GM19351 (cell line): Measurements from ENCODE around the gene FAM241A.
"Not testable (repeated sequence)": the region's sequence is repeated elsewhere in the genome, so short reads cannot be mapped to it uniquely, and the experiment has no call there.

Experiments used
- ATAC-seq: cut with Tn5 transposase; IDR thresholded peaks from one replicate; pipeline ENCODE4 v1.9.1; 2021; ENCODE audit warnings: mild to moderate bottlenecking, moderate library complexity; ENCODE audit not compliant: unreplicated experiment

FAM241A gene

DNA sequence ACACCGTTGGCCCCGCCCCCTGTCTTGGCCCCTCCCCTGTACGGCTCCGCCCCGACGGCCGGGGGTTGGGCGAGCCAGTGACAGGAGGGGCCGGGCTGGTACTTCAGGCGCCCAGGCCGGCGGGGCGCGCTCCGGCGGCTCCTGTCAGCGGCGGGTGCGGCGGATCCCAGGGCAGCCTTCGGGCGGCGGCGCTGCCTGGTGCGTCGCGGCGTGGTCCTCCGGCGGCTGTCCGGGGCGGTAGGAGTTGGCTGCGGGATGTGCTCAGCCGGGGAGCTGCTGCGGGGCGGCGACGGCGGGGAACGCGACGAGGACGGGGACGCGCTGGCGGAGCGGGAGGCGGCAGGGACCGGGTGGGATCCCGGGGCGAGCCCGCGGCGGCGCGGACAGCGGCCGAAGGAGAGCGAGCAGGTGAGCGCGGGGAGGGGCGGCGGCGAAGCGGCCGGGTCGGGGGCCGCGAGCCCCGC, at the start of gene FAM241A:
Gene FAM241A (plus strand): TSS at position 129 of the 464 bp plus-strand sequence. CDS start 127 bp downstream, at position 256.
- peak; percentile 88 for ATAC-seq

DNA sequence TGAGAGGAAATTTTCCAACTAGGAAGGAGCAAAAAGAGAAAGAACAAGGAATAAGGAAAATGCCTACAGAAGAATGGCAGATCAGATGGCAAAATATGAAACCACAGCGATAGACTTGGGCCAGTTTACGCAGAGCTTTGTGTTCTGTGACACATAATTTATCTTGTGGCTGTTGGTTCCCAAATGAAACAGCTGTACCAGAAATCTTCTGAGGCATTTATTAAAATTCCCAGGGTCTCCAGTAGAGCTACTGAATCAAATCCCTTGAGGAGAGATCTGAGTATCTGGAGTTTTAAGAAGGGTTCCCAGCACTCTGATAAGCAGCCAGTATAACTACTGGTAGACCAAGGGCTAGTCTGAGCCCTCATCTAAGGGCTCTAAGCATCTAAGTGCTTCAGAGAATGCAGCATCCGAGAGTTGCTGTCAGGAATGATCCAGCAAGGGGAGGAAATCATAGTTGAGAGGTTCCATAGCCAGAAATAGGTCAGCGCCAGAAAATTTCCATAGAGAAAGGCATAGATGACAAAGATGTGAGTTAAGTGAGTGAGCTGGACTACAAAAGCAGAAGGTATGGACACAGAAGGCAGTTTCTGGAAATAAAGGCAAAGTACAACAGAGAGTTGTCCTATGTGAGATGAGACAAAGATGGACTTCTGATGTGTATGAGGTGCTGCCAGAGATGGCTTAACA, 46.3 kb upstream of the FAM241A start:
- no peak for ATAC-seq

DNA sequence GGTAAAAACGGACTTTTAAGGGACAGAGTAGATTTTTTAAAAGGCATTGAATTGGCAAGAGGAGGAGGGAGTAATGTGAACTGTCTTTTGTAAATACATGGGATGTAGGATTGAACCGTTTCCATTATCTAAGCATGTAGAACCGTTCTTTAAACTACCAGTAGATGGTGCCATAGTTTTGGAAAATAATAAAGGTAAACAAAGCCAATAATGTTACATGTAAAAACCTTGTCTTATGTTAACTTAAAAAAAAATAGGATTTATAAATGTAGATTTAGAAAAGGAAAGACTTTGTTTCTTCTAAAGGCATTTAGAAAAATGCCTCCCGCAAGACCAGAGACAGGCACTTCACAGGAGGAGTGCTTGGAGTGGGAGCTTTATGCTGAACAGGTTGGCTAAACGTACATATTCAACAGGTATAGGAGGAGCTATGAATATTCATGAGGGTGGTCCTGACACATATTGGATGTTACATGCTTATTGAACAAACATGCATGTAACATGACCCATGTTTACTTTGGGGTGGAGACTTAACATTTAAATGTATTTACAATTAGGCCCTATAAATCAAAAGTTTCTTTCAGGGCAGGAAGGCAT, 45.5 kb upstream of the FAM241A start:
- ATAC-seq: peak; percentile 82

DNA sequence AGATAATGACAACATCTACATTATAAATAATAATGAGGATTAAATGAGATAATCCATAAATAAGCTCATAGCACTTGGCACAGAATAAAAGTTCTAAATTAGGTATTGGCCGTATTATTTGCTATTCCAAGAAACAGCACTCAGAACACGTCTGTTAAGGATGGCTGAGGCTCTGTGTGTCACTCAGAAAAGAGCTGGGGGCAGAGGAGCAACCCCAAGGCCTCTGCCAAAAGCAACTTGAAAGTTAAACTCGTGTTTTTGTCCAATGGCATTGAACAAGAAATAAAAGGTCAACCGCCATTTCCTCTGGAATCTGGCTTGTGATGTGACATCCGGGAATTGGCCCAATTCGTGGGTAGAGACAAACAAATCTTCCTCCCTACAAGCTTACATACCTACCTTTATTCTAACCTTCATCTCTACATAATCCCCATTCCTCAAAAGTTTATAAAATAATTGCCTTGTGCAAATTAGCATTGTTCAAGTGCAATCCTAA, 42.3 kb upstream of the FAM241A start:
- no peak for ATAC-seq

DNA sequence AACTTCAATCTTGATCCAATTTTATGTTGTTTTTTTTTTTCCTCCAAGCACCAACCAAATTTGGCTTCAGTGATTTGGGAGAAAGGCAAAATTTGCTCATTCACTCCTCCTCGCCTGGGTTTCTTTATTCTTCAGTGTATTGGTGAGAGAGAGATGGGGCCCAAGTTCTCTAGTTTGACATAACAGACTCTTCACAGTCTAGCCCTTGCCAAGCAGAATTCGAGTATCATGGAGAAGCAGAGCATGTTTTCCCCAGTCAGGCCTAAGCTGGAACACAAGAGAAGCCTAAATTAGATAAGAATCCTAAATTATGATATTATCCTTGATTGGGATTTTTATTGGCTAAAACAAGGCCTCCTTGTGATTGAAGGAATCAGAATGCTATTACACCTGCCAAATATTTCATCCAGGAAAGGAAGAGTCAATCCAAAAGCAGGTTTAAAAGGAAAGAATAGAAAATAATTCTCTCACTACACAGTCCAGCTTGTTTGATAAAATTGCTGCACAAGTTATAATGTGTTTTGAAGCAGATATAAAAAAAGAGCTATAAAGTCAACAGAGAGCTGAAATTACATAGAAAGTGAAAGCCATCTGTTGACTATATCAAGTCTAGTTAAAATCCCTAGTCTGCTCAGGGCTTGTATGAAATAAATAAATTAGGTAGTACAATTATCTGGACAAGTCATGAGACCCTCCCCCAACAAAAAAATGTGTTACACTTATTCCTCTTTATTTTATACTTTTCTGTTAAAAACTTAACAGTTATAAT, 39.9 kb upstream of the FAM241A start:
- ATAC-seq: no peak

DNA sequence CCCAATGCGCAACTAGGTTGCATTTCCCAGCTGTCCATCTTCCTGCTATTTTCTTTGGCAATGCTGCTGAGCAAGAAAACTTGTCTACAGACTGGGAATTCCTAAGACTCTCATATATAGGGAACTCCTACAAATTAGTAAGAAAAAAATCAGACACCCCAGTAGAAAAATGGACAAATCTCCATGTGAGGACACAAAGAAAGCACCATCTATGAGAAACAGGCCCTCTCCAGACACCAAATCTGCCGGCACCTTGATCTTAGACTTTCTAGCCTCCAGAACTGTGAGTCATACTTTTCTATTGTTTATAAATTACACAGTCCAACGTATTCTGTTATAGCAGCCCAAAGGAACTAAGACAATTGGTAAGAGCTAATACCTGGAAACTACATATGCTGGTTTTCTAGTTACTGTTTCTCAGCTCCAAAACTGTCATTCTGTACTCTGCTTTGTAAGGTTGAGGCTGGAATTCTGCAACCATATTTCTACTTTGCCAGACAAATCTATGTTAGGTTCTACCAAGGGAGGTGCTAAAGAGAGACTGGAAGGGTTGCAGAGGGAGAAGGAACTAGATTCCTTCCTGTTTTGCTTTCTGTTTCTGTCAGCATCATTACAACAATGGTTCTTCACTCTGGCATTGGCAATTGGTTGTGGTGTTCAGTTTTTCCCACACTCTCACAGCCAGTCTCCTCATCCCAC, 35.7 kb upstream of the FAM241A start:
- peak; percentile 81 for ATAC-seq

DNA sequence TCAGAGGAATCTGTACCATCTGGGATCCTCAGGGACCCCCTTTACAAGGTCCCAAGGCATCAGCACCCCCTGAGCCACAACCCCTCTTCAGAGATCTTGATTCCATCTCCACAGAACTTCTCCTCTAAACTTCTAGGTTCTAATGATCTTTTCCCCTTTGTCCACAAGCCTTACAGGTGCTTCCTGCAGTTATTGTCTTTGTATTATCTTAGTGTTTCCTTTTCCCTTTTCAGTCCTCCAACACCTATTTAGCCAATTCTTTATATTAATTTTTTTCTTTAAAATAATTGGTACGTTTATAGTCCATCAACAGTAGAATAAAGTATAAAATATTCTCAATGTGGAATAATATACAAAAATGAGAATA, 35.2 kb upstream of the FAM241A start:
- peak; percentile 14 for ATAC-seq

DNA sequence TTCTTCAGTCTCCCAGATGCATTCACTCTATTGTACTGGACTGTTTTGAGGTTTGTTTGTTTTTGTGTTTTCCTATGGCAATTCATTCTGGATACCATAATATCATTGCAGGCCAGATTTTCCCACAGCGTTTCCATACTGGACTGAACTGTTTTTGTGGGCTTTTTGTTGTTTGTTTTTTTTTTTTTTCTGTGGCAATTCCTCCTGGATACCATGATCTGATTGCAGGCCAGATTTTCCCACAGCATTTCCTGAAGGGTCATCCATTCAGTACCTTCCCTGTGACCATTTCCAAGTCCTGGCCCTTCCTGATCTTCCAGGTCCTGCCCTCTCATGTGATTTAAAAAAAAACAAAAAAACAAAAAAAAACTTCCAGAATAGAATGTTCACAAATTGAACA, 33.9 kb upstream of the FAM241A start:
- ATAC-seq: no peak

DNA sequence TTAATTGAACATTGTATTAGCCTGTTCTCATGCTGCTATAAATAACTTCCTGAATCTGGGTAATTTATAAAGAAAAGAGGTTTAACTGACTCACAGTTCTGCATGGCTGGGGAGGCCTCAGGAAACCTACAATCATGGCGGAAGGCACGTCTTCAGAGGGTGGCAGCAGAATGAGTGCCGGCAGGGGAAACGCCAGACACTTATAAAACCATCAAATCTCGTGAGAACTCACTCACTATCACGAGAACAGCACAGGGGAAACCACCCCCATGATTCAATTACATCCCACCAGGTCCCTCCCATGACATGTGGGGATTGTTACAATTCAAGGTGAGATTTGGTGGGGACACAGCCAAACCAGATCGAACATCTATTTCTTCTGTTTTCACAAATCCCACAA, 33.2 kb upstream of the FAM241A start:
- not testable (repeated sequence) for ATAC-seq

DNA sequence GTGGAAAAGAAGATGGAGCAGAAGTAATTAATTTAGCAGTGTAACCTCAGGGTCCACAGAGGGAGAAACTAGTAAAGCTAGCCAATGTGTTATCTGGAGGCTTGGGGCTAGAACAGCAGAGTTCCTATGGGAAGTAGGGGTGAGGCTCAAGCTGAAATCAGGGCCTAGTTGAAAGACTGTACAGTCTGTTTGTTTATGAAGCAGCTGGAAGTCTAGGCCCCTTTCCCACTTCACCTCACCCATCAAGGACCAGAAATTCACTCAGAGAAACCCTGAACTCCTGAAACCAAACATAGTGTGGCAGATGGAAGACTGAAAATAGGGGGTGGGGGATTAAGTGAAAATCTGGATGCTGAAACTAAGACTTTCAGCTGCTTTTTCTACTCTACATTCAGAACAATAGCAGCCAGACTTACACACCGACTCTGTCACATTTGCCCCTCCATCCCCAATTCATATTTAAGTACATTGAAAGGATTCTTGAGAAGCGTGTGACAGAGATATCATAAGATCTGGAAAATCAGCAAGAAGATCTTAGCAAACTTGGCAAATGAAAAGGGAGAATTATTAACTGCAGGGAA, 32.6 kb upstream of the FAM241A start:
- no peak for ATAC-seq

DNA sequence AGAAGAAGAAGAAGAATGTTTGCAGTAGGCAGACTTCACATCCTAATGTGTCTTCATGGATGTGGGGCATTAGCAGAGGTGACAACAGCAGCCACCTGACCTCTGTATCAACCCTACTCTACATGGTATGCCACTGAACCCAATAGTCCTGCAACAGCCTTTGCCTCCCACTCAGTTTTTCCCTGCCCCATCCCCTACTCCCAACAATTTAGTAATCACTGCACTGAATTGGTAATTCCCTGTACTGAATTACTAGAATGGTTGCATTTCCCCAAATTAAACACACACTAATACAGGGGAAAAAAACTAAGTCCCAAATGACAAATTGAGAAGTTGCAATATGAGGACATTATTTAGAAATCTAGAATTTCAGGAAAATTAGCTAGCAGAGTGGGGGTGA, 31.4 kb upstream of the FAM241A start:
- ATAC-seq: no peak

DNA sequence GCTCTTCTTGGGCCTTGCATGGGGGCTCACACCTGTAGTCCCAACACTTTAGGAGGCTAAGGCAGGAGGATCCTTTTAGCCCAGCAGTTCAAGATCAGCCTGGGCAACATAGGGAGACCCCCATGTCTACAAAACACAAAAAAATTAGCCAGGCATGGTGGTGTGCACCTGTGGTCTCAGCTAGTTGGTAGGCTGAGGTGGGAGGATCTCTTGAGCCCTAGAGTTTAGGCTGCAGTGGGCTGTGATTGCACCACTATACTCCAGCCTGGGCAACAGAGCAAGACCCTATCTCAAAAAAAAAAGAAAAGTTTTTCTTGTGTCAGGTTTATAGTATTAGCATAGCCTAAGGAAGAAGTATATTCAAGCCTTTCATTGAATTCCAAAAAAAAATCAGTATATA, 30.8 kb upstream of the FAM241A start:
- ATAC-seq: no peak

DNA sequence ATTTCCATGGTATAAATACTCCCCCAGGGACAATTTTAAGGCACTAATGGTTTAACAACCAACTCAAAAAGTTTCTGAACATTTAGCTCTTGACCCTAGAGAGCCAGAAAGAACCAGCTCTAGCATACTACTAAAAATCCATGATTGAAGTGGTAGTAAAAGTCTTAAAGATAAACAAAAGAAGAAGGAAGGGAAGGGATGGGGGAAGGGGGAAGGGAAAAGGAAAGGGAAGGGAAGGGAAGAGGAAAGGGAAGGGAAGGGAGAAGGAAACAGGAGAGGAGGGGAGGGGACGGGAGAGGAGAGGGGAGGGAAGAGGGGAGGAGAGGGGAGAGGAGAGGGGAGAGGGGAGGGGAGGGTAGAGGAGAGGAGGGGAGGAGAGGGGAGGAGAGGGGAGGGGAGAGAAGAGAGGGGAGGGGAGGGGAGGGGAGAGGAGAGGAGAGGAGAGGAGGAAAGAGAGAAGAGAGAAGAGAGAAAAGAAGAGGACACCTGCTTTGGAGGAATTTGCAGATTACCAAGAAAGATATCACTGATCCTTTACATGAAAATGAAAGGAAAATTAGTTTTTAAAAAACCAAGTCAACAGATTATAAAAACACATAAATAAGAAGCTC, 26.4 kb upstream of the FAM241A start:
- ATAC-seq: no peak

DNA sequence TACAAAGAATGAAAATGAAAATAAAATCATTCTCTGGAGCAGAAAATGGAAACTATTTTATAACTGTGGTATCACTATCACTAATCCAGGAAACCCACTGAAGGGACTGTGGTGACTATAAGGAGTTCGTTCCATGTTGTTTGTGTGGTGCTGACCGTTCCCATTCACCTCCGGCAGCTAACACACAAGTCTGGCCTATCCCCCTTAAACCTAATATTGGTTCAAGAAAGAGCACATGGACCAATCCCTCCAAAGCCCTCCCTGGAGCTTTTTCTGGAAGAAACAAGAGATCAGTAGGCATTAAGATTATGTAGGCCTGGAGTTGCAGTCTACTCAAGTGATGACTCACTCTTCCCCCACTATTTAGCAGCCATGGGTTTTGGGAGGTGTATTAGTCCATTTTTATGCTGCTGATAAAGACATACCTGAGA, 25.9 kb upstream of the FAM241A start:
- ATAC-seq: peak; percentile 90

DNA sequence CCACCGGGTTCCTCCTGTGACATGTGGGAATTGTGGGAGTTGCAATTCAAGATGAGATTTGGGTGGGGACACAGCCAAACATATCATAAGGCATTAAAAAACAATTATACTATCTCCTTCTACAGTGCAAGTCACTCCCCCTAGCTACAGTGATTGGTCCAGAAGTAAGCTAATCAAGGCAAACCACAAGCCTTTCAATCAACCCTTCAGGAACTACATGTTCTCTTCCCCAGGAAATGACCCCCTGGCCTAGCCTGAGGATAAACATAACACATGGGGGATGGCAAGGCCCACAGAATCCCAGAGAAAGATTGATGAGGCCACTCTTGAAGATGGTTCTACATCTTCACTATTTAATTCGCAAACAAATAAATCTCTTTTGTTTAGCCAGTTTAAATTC, 25.2 kb upstream of the FAM241A start:
- ATAC-seq: no peak

DNA sequence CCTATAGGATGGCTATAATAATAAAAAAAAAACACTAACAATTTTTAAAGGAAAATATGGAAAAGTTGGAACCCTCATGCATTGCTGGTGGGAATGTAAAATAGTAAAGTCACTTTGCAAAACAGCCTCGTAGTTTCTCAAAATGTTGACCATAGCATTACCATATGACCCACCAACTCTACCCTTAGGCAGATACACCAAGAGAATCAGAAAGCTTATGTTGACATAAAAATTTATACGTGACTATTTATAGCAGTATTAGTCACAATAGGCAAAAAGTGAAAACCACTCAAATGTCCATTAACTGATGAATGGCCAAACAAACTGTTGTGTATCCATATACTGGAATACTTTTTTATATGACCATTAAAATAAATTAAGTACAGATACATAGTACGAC, 19.8 kb upstream of the FAM241A start:
- ATAC-seq: no peak

DNA sequence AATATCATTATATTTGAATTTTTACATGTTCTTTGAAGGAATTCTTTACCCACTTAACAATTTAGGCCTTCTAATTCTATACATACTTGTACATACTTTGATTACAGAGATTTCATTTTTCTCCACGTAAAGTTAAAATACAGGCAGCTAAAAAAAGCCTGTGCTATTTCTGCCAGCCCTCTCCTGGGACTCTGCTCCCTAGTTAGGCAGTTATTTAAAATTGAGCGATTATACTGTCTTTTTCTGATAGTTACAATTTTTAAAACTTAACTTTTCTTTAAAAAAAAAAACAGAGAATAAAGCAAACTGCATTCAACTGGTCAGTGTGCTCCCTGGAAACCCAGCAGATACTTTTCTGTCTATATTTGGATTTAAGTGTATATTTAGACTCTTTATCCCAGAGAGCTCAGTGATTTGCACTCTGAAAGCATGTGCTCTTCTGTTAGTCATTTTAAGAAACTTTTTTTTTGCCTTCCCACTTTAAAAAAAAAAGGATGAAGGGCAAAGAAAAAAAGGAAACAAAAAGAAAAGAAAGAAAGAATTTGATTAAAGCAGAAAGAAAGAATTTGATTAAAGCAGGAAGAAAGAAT, 18.1 kb upstream of the FAM241A start:
- no peak for ATAC-seq

DNA sequence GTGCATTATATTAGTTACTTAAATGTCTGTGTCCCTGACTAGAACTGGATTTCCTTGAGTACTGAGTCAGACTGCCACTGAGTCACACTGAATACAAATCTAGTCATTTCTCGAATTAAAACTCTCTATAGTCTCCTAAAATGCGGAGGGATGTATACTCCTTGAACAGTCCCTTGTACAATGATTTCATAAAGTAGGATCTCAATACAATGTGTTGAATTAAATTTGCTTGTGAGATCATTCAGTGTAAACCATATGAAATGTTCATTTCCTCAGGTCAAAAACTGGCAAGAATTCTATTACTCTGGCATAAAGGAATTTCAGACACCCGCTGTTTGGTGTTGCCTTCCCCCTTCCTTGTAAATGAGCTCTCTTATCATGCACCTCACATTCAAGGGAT, 17.5 kb upstream of the FAM241A start:
- ATAC-seq: no peak

DNA sequence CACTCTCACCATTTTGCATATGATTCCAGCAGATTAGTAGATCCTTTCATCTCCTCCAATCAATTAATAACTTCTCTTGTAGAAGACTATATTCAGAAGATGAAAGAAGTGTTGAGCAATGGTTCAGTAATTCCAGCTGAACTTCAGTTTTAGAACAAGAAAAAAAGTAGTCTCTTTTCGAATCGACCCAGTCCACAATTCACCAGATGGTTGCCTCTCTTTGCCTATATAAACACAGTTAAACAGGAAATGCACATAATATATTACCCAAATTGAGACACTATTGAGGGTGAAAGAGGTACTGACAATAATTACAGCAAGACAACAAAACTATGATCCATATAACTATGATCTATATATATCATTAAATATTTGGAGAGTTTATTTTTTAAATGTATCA, 16.8 kb upstream of the FAM241A start:
- no peak for ATAC-seq

DNA sequence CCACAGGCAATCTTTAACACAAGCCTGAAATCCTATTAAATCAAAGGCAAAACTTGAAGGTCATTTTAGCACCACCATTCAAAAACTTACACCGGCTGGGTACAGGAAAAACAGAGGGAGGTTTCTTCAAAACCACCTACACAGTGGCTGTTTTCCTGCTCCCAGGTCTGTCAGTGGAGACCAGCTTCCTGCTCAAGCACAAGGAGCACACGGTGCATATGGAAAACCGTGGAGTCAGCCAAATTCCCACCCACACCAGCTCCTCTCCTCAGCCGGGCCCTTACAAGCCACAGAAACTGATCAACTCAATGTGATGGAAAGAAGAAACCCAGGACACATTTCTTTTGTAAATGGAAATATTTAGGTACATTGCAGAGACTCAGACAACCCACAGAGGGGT, 14.3 kb upstream of the FAM241A start:
- no peak for ATAC-seq
